ENCODE results near the gene CDH4.

CDH4 gene

GRCh38 chr20:61728786-61729770 is 477.0 kb downstream of the CDH4 start:
- no peak overlapping the region for H3K27ac ChIP-seq
- no peak for DNase-seq (ENCODE audit: low read depth, low spot score)

GRCh38 chr20:61730631-61731362 is 478.7 kb downstream of the CDH4 start:
- H3K27ac ChIP-seq: no peak overlapping the region
- DNase-seq (ENCODE audit: low read depth, low spot score): no peak

GRCh38 chr20:61731363-61732181 is 479.5 kb downstream of the CDH4 start:
- H3K27ac ChIP-seq: no peak overlapping the region
- no peak for DNase-seq (ENCODE audit: low read depth, low spot score)

GRCh38 chr20:61732511-61733210 is 480.6 kb downstream of the CDH4 start:
- DNase-seq (ENCODE audit: low read depth, low spot score): no peak
- H3K27ac ChIP-seq: no peak overlapping the region

GRCh38 chr20:61733216-61733615 is 481.2 kb downstream of the CDH4 start:
- no peak for DNase-seq (ENCODE audit: low read depth, low spot score)
- no peak overlapping the region for H3K27ac ChIP-seq

- H3K27ac ChIP-seq: no peak overlapping the region
- DNase-seq (ENCODE audit: low read depth, low spot score): no peak
Measured at GRCh38 chr20:61733891-61734732, 482.1 kb downstream of the CDH4 start.

- DNase-seq (ENCODE audit: low read depth, low spot score): no peak
- no peak overlapping the region for H3K27ac ChIP-seq
Measured at GRCh38 chr20:61734733-61735502, 482.9 kb downstream of the CDH4 start.

GRCh38 chr20:61735503-61735785 is 483.4 kb downstream of the CDH4 start:
- H3K27ac ChIP-seq: no peak overlapping the region
- no peak for DNase-seq (ENCODE audit: low read depth, low spot score)

- no peak overlapping the region for H3K27ac ChIP-seq
- DNase-seq (ENCODE audit: low read depth, low spot score): no peak
Measured at GRCh38 chr20:61736001-61736635, 484.1 kb downstream of the CDH4 start.

- DNase-seq (ENCODE audit: low read depth, low spot score): no peak
- H3K27ac ChIP-seq: no peak overlapping the region
Measured at GRCh38 chr20:61736751-61737310, 484.8 kb downstream of the CDH4 start.

- H3K27ac ChIP-seq: no peak overlapping the region
- no peak for DNase-seq (ENCODE audit: low read depth, low spot score)
Measured at GRCh38 chr20:61737346-61737745, 485.3 kb downstream of the CDH4 start.

- no peak overlapping the region for H3K27ac ChIP-seq
- no peak for DNase-seq (ENCODE audit: low read depth, low spot score)
Measured at GRCh38 chr20:61737812-61738443, 485.9 kb downstream of the CDH4 start.

- no peak overlapping the region for H3K27ac ChIP-seq
- DNase-seq (ENCODE audit: low read depth, low spot score): no peak
Measured at GRCh38 chr20:61738601-61739069, 486.6 kb downstream of the CDH4 start.

- no peak overlapping the region for H3K27ac ChIP-seq
- no peak for DNase-seq (ENCODE audit: low read depth, low spot score)
Measured at GRCh38 chr20:61739086-61739831, 487.2 kb downstream of the CDH4 start.

GRCh38 chr20:61739832-61740118 is 487.7 kb downstream of the CDH4 start:
- H3K27ac ChIP-seq: no peak overlapping the region
- no peak for DNase-seq (ENCODE audit: low read depth, low spot score)

GRCh38 chr20:61742097-61742825 is 490.2 kb downstream of the CDH4 start:
- DNase-seq (ENCODE audit: low read depth, low spot score): no peak
- no peak overlapping the region for H3K27ac ChIP-seq
